Activated T-helper 17 cell treated with anti-CD3 and anti-CD28 coated beads, Interleukin-2, amount 50 U/mL, for 72 hours (primary cell): ENCODE results near the gene OR8J3. TPM values are rescaled to one million over a fixed set of nuclear protein-coding genes. Genes with fewer than 3 reads are reported as not detected.

Experiments
- total RNA-seq, 2 donors: library from RNA; stranded (reverse); gene quantifications; one replicate each; pipeline ENCODE4 v1.2.3, GENCODE V29; 2022

OR8J3 gene
- total RNA-seq, 2 donors from 2014 or later = not detected

Other genes with a start within 250 kb of the OR8J3 start
- not detected for gene OR5W2, start 225.6 kb downstream of the OR8J3 start, total RNA-seq
- gene OR5I1, start 203.8 kb downstream of the OR8J3 start, total RNA-seq = not detected
- gene OR10AG1, start 170.3 kb downstream of the OR8J3 start, total RNA-seq = not detected
- not detected for gene OR5F1, start 145.6 kb downstream of the OR8J3 start, total RNA-seq
- not detected for gene OR5AS1, start 112.5 kb downstream of the OR8J3 start, total RNA-seq
- not detected for gene OR8I2, start 46.9 kb downstream of the OR8J3 start, total RNA-seq
- gene OR8H2, start 36.5 kb downstream of the OR8J3 start, total RNA-seq = not detected
- gene OR8H3, start 17.8 kb downstream of the OR8J3 start, total RNA-seq = not detected
- not detected for gene OR8K5, start 20.1 kb upstream of the OR8J3 start, total RNA-seq
- not detected for gene OR5J2, start 36.4 kb upstream of the OR8J3 start, total RNA-seq
- not detected for gene OR5T2, start 94.1 kb upstream of the OR8J3 start, total RNA-seq
- gene OR5T3, start 112.1 kb upstream of the OR8J3 start, total RNA-seq = not detected
- gene OR5T1, start 134.0 kb upstream of the OR8J3 start, total RNA-seq = not detected
- not detected for gene OR8H1, start 152.1 kb upstream of the OR8J3 start, total RNA-seq
- gene OR8K3, start 174.9 kb upstream of the OR8J3 start, total RNA-seq = not detected
- gene OR8K1, start 205.8 kb upstream of the OR8J3 start, total RNA-seq = not detected
- gene OR8J1, start 214.1 kb upstream of the OR8J3 start, total RNA-seq = not detected
- not detected for gene OR8U1, start 235.4 kb upstream of the OR8J3 start, total RNA-seq